Measurements from ENCODE around the gene MAP9. TPM values are rescaled to one million over a fixed set of nuclear protein-coding genes. Genes with fewer than 3 reads are reported as not detected.
A peak's percentile ranks its signal among the peaks of the same experiment; 100 is the strongest.

Gene MAP9
- polyA plus RNA-seq, 6 donors from 2014 or later: 4.3 to 13.7 (median 7.8) TPM

GRCh38 chr4:155399974-155400697 is 23.4 kb upstream of the MAP9 start:
- Mint-ChIP-seq H3K4me3 (no peak overlapping the region), H3K27ac (peak overlapping the region in 1 of 6 donors; percentile 8), H3K4me1 (no peaks in the 10 kb centered on the region), H3K27me3 (peaks cover 21 to 50% (median 26%) of the 10 kb centered on the region in 3 donors), H3K36me3 (peaks cover 0 to 8% of the 10 kb centered on the region in 2 donors), H3K9me3 (peaks cover 0 to 5% (median 0%) of the 10 kb centered on the region in 7 donors)
- no peak for DNase-seq
- no peak for ATAC-seq (ENCODE audit: low read depth in 2 of 2)

- DNase-seq (no peak), ATAC-seq (ENCODE audit: low read depth in 2 of 2) (no peak)
- Mint-ChIP-seq H3K9me3 (peaks cover 0 to 5% (median 2%) of the 10 kb centered on the region in 7 donors), H3K36me3 (peaks cover 0 to 8% of the 10 kb centered on the region in 2 donors), H3K27ac (no peak overlapping the region), H3K27me3 (peaks cover 36 to 39% (median 37%) of the 10 kb centered on the region in 3 donors), H3K4me3 (no peak overlapping the region), H3K4me1 (peaks cover 0 to 6% (median 2%) of the 10 kb centered on the region in 3 donors)
Observed at GRCh38 chr4:155392481-155393184, 15.9 kb upstream of the MAP9 start.

- Mint-ChIP-seq H3K36me3 (peaks cover 0 to 2% of the 10 kb centered on the region in 2 donors), H3K27me3 (peaks cover 34 to 39% (median 37%) of the 10 kb centered on the region in 3 donors), H3K4me1 (peaks cover 0 to 6% (median 2%) of the 10 kb centered on the region in 3 donors), H3K27ac (no peak overlapping the region), H3K9me3 (peaks cover 0 to 4% (median 2%) of the 10 kb centered on the region in 7 donors), H3K4me3 (no peak overlapping the region)
- ATAC-seq (ENCODE audit: low read depth in 2 of 2) (no peak), DNase-seq (no peak)
Observed at GRCh38 chr4:155391932-155392331, 15.2 kb upstream of the MAP9 start.

GRCh38 chr4:155388162-155388561 is 11.4 kb upstream of the MAP9 start:
- peaks cover 0 to 2% (median 0%) of the 10 kb centered on the region in 3 donors for H3K4me1 Mint-ChIP-seq
- peaks cover 26 to 36% (median 30%) of the 10 kb centered on the region in 3 donors for H3K27me3 Mint-ChIP-seq
- DNase-seq (no peak), ATAC-seq (ENCODE audit: low read depth in 2 of 2) (no peak)
- H3K36me3 Mint-ChIP-seq: no peaks in the 10 kb centered on the region
- no peak overlapping the region for H3K4me3 Mint-ChIP-seq
- no peak overlapping the region for H3K27ac Mint-ChIP-seq
- peaks cover 0 to 4% (median 0%) of the 10 kb centered on the region in 7 donors for H3K9me3 Mint-ChIP-seq

GRCh38 chr4:155383541-155383940 is 6.8 kb upstream of the MAP9 start:
- H3K9me3 Mint-ChIP-seq: peaks cover 0 to 4% (median 0%) of the 10 kb centered on the region in 7 donors
- no peaks in the 10 kb centered on the region for H3K4me1 Mint-ChIP-seq
- no peaks in the 10 kb centered on the region for H3K36me3 Mint-ChIP-seq
- H3K27ac Mint-ChIP-seq: peak overlapping the region in 2 of 6 donors; percentile 27 to 28
- no peak for DNase-seq
- no peak for ATAC-seq (ENCODE audit: low read depth in 2 of 2)
- no peak overlapping the region for H3K4me3 Mint-ChIP-seq
- H3K27me3 Mint-ChIP-seq: peaks cover 12 to 42% (median 26%) of the 10 kb centered on the region in 3 donors

- no peak for DNase-seq
- Mint-ChIP-seq H3K4me3 (peak overlapping the region; percentile 35 to 94 (median 94)), H3K27ac (peak overlapping the region; percentile 92 to 99 (median 97)), H3K4me1 (peaks cover 4 to 12% (median 9%) of the 10 kb centered on the region in 3 donors), H3K27me3 (peaks cover 0 to 10% (median 9%) of the 10 kb centered on the region in 3 donors), H3K36me3 (no peaks in the 10 kb centered on the region), H3K9me3 (no peaks in the 10 kb centered on the region)
- ATAC-seq (ENCODE audit: low read depth in 2 of 2): no peak
Observed at GRCh38 chr4:155377276-155377675, 511 bp upstream of the MAP9 start.

- no peaks in the 10 kb centered on the region for H3K27me3 Mint-ChIP-seq
- H3K36me3 Mint-ChIP-seq: peaks cover 0 to 8% of the 10 kb centered on the region in 2 donors
- H3K9me3 Mint-ChIP-seq: no peaks in the 10 kb centered on the region
- ATAC-seq (ENCODE audit: low read depth in 2 of 2): peak in 1 of 2 donors; percentile 13
- peak; percentile 23 for DNase-seq
- H3K4me3 Mint-ChIP-seq: no peak overlapping the region
- peaks cover 4 to 9% (median 8%) of the 10 kb centered on the region in 3 donors for H3K4me1 Mint-ChIP-seq
- no peak overlapping the region for H3K27ac Mint-ChIP-seq
Observed at GRCh38 chr4:155371432-155372043, 5.2 kb downstream of the MAP9 start.

GRCh38 chr4:155367608-155368007 is 9.2 kb downstream of the MAP9 start:
- ATAC-seq (ENCODE audit: low read depth in 2 of 2): no peak
- no peak for DNase-seq
- H3K27ac Mint-ChIP-seq: peak overlapping the region in 1 of 6 donors; percentile 26
- H3K4me3 Mint-ChIP-seq: no peak overlapping the region
- H3K9me3 Mint-ChIP-seq: no peaks in the 10 kb centered on the region
- peaks cover 0 to 5% (median 0%) of the 10 kb centered on the region in 3 donors for H3K4me1 Mint-ChIP-seq
- H3K27me3 Mint-ChIP-seq: no peaks in the 10 kb centered on the region
- H3K36me3 Mint-ChIP-seq: peaks cover 13 to 17% of the 10 kb centered on the region in 2 donors

GRCh38 chr4:155353923-155354540 is 22.7 kb downstream of the MAP9 start:
- peaks cover 18 to 34% of the 10 kb centered on the region in 2 donors for H3K36me3 Mint-ChIP-seq
- no peak for DNase-seq
- no peaks in the 10 kb centered on the region for H3K9me3 Mint-ChIP-seq
- no peak overlapping the region for H3K4me3 Mint-ChIP-seq
- peak overlapping the region in 1 of 6 donors; percentile 10 for H3K27ac Mint-ChIP-seq
- H3K27me3 Mint-ChIP-seq: no peaks in the 10 kb centered on the region
- no peaks in the 10 kb centered on the region for H3K4me1 Mint-ChIP-seq
- ATAC-seq (ENCODE audit: low read depth in 2 of 2): peak in 1 of 2 donors; percentile 57

GRCh38 chr4:155342142-155342541 is 34.6 kb downstream of the MAP9 start:
- H3K36me3 Mint-ChIP-seq: peaks cover 0 to 17% of the 10 kb centered on the region in 2 donors
- peaks cover 0 to 5% (median 0%) of the 10 kb centered on the region in 3 donors for H3K27me3 Mint-ChIP-seq
- no peak for ATAC-seq (ENCODE audit: low read depth in 2 of 2)

GRCh38 chr4:155339999-155340398 is 36.8 kb downstream of the MAP9 start:
- Mint-ChIP-seq H3K36me3 (peaks cover 0 to 5% of the 10 kb centered on the region in 2 donors), H3K27me3 (peaks cover 5 to 13% (median 12%) of the 10 kb centered on the region in 3 donors), H3K27ac (no peak overlapping the region), H3K4me1 (no peaks in the 10 kb centered on the region), H3K9me3 (peaks cover 3 to 15% (median 6%) of the 10 kb centered on the region in 7 donors), H3K4me3 (no peak overlapping the region)
- DNase-seq (no peak), ATAC-seq (ENCODE audit: low read depth in 2 of 2) (no peak)

More at GRCh38 chr4:155342142-155342541, 34.6 kb downstream of the MAP9 start:
- H3K4me3 Mint-ChIP-seq: no peak overlapping the region
- no peak for DNase-seq
- H3K4me1 Mint-ChIP-seq: no peaks in the 10 kb centered on the region
- peaks cover 2 to 15% (median 4%) of the 10 kb centered on the region in 7 donors for H3K9me3 Mint-ChIP-seq
- H3K27ac Mint-ChIP-seq: no peak overlapping the region

- Mint-ChIP-seq H3K4me1 (no peaks in the 10 kb centered on the region), H3K27me3 (peaks cover 5 to 13% (median 12%) of the 10 kb centered on the region in 3 donors), H3K36me3 (peaks cover 0 to 5% of the 10 kb centered on the region in 2 donors), H3K9me3 (peaks cover 3 to 15% (median 6%) of the 10 kb centered on the region in 7 donors), H3K27ac (no peak overlapping the region), H3K4me3 (no peak overlapping the region)
- DNase-seq (no peak), ATAC-seq (ENCODE audit: low read depth in 2 of 2) (no peak)
Observed at GRCh38 chr4:155339588-155339987, 37.2 kb downstream of the MAP9 start.

GRCh38 chr4:155338196-155338595 is 38.6 kb downstream of the MAP9 start:
- H3K27me3 Mint-ChIP-seq: peaks cover 5 to 13% (median 12%) of the 10 kb centered on the region in 3 donors
- no peak overlapping the region for H3K27ac Mint-ChIP-seq
- H3K9me3 Mint-ChIP-seq: peaks cover 3 to 15% (median 6%) of the 10 kb centered on the region in 7 donors

More at GRCh38 chr4:155338196-155338595, 38.6 kb downstream of the MAP9 start:
- ATAC-seq (ENCODE audit: low read depth in 2 of 2) (no peak), DNase-seq (no peak)
- Mint-ChIP-seq H3K4me3 (no peak overlapping the region), H3K36me3 (peaks cover 0 to 5% of the 10 kb centered on the region in 2 donors), H3K4me1 (no peaks in the 10 kb centered on the region)
